Vagina (tissue), 2 donors: ENCODE measurements around the gene INHA. TPM values are rescaled to one million over a fixed set of nuclear protein-coding genes. Genes with fewer than 3 reads are reported as not detected.

Experiments
- DNase-seq, 2 donors: peaks; one replicate each; pipeline ENCODE4 v3.0.0-alpha.2; 2017; ENCODE audit errors: extremely low spot score in 2 of 2
- H3K27ac ChIP-seq: fragments of 200-600 bp; sonication (generic); one replicate; pipeline ENCODE4 v1.5.1; 2019
- H3K27me3 ChIP-seq: fragments of 200-600 bp; sonication (generic); one replicate; pipeline ENCODE4 v1.5.1; 2019
- H3K36me3 ChIP-seq, 2 donors: fragments of 200-600 bp; sonication (generic); one replicate each; pipeline ENCODE4 v1.5.1; 2017 to 2019
- H3K4me1 ChIP-seq: fragments of 200-600 bp; sonication (generic); one replicate; pipeline ENCODE4 v1.5.1; 2019
- H3K4me3 ChIP-seq, 2 donors: fragments of 200-600 bp; sonication (generic); 1 replicate in 1 of 2; 2 replicates in 1 of 2; pipeline ENCODE4 v1.5.1; 2016 to 2019
- H3K9me3 ChIP-seq: fragments of 200-600 bp; sonication (generic); one replicate; pipeline ENCODE4 v1.5.1; 2019
- CTCF ChIP-seq, 3 experiments: fragments of 450-650 bp in 2 of 3; fragments of 200-600 bp in 1 of 3; sonication (generic) in 1 of 3; IDR thresholded peaks; one replicate each; pipeline ENCODE4 v1.5.1; 2017 to 2019; ENCODE audit warnings: antibody characterized with exemption in 3 of 3, mild to moderate bottlenecking in 2 of 3, moderate library complexity in 2 of 3
- POLR2A ChIP-seq, 2 donors: fragments of 450-650 bp; IDR thresholded peaks; one replicate each; pipeline ENCODE4 v1.6.1; 2017; ENCODE audit warnings: antibody characterized with exemption in 2 of 2, mild to moderate bottlenecking in 2 of 2, moderate library complexity in 2 of 2
- POLR2AphosphoS5 ChIP-seq, 2 donors: sonication (generic); formaldehyde crosslinking; IDR thresholded peaks; one replicate each; pipeline ENCODE4 v1.9.0; 2017; ENCODE audit warnings: antibody characterized with exemption in 2 of 2, mild to moderate bottlenecking in 2 of 2, low read depth in 1 of 2; ENCODE audit not compliant: insufficient read depth in 1 of 2
- intact Hi-C: fragments of 100-400 bp; cut with DNase I; formaldehyde crosslinking; loops from one replicate; pipeline ENCODE4 v1.15.1; 2023
- total RNA-seq: library from RNA; depleted of rRNA; stranded (reverse); fragments of >200 nt; gene quantifications from one replicate; pipeline ENCODE4 v1.2.3, GENCODE V29; 2016

INHA gene
- total RNA-seq, 1 donor from 2014 or later = 0.74 TPM

DNA sequence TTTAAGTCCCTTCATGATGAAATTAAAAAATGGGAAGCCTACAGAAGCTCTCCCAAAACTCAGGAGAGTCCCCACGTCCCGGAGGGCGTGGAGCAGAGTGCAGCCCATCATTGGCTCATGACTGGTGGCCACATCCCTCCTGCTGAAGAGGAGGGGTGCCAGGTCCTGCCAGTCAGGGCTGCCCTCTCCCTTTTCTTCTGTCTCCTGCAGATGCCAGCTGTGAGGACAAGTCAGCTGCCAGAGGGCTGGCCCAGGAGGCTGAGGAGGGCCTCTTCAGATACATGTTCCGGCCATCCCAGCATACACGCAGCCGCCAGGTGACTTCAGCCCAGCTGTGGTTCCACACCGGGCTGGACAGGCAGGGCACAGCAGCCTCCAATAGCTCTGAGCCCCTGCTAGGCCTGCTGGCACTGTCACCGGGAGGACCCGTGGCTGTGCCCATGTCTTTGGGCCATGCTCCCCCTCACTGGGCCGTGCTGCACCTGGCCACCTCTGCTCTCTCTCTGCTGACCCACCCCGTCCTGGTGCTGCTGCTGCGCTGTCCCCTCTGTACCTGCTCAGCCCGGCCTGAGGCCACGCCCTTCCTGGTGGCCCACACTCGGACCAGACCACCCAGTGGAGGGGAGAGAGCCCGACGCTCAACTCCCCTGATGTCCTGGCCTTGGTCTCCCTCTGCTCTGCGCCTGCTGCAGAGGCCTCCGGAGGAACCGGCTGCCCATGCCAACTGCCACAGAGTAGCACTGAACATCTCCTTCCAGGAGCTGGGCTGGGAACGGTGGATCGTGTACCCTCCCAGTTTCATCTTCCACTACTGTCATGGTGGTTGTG is 2.6 kb downstream of the INHA start:
- Histone ChIP-seq H3K27ac (no peak overlapping the region), H3K36me3 (no peaks in the 10 kb centered on the region), H3K9me3 (no peaks in the 10 kb centered on the region), H3K27me3 (no peaks in the 10 kb centered on the region), H3K4me3 (no peak overlapping the region), H3K4me1 (peaks cover 14% of the 10 kb centered on the region)
- intact Hi-C loops = no loop called here
- no peak for DNase-seq
- TF ChIP-seq POLR2AphosphoS5 (IDR thresholded peaks at IDR 0.05; ENCODE audit: insufficient read depth in 1 of 2, low read depth in 1 of 2) (no peak), CTCF (IDR thresholded peaks at IDR 0.05) (no peak), POLR2A (IDR thresholded peaks at IDR 0.05) (no peak)

DNA sequence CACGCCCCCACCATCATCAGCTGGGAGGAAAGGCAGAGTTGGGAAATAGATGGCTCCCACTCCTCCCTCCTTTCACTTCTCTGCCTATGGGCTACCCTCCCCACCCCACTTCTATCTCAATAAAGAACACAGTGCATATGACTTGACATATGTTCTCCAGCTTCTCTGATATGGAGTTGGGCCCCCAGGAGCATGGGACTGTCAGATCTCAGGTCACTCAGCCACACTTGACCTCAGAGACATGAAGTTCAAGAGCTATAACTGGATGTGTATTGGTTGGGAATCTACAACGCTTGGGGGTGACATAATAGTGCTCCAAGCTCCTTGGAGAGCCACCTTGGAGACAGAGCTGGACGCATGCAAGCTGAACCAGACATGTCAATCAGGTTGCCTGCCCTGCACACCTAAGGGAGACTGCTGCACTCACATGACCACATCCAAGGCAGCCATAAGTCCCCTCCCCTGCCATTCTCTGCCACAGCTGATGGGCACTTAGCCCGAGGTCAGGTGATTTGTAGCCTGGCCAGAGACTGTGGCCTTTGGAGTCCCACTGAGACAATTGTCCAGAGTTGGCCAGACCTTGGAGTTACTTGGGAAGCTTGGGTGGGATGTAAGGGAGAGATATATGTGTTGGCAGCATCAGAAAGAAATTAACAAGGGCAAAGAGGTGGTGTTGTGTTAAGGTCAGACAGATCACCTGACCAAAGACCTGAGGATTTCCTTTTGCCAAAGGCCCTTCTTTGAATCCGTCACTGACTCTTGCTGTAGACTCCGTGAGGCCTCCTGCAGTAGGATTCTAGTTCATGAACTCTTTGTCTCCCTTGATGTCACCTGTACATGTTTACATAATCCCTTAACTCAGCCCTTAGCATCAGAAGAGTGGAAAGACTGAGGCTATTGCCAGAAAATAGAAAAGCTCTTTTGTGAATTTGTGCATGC is 3.7 kb downstream of the INHA start:
- Histone ChIP-seq H3K27me3 (no peaks in the 10 kb centered on the region), H3K9me3 (no peaks in the 10 kb centered on the region), H3K4me3 (no peak overlapping the region), H3K36me3 (no peaks in the 10 kb centered on the region), H3K4me1 (peaks cover 7% of the 10 kb centered on the region), H3K27ac (no peak overlapping the region)
- intact Hi-C loops = no loop called here
- DNase-seq = no peak
- TF ChIP-seq CTCF (IDR thresholded peaks at IDR 0.05) (no peak), POLR2A (IDR thresholded peaks at IDR 0.05) (no peak), POLR2AphosphoS5 (IDR thresholded peaks at IDR 0.05; ENCODE audit: insufficient read depth in 1 of 2, low read depth in 1 of 2) (no peak)

DNA sequence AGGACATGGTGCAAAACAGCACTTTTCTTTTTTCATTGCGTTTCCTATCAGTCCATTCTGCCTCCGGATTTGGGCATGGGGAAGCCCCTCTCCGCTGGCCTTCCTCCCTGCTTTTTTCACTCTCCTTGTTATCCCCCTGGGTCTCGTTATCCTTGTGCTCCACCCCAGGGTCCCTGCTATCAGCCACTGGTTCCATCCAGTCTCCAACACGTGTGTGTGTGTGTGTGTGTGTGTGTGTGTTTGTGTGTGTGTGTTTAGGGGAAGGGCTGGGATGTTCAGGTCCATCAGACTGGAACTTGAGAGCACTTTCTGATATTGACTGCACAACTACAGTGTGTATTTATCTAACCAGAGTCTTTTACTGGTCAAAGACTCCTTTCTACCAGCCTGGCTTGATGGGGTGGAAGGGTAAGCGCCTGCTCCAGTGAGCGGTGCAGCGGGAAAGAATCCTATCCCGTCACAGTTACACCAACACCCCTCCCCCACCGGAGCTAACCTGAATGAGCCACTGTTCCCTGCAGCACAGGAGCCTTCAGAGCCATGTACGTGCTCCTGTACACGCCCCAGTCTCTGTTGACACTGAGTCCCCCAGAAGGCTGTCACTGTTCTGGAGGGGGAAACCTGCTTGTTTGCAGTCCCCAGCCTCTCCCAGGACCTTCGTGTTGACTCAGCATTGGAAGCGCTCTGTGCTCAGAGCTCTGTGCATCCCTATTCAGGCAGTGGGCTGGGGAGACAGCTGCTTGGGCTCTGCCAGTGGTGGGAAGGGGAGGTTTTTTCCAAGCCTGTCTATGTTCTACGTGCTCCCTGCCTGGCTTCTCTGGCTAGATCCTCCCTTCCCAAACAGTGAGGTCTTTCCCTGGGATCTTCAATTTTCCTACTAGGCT is 4.6 kb downstream of the INHA start:
- DNase-seq = no peak
- H3K27ac ChIP-seq = no peak overlapping the region
- peaks cover 2% of the 10 kb centered on the region for H3K4me1 ChIP-seq
- H3K27me3 ChIP-seq = no peaks in the 10 kb centered on the region
- TF ChIP-seq POLR2AphosphoS5 (IDR thresholded peaks at IDR 0.05; ENCODE audit: insufficient read depth in 1 of 2, low read depth in 1 of 2) (no peak), POLR2A (IDR thresholded peaks at IDR 0.05) (no peak)
- H3K4me3 ChIP-seq = no peak overlapping the region
- H3K36me3 ChIP-seq = no peaks in the 10 kb centered on the region
- intact Hi-C loops = no loop called here
- H3K9me3 ChIP-seq = no peaks in the 10 kb centered on the region

DNA sequence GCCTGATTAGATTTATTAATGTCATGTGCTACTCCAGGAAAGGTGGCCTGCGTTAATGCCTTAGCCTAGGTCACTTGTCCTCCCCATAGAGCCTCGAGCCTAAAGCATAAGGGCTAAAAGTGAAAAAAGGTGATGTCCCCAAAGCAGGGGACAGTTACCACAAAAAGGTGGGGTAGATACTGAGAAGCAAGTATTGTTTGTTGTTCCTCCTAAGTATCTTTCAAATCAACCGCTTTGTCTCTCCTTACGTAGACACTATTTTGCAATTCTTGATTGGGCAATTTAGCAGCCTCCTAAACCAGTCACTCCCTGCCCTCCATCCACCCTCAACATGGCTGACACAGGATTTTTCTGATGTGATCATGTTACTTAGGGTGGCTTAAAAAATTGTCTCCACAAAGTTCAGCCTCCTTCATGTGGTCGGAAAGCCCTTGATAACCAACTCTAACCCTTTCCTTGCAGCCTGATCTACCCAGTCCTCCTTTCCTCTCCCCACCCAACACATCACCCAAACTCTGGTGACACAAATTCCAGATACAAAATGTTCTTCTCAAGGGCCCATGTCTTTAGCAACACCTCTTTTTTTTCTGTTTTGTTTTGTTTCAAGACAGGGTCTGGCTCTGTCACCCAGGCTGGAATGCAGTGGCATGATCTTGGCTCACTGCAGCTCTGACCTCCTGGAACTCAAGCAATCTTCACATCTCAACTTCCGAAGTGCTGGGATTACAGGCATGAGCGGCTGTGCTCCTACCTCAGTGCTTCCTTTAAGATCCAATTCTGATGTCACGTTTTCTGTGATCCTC is 6.9 kb downstream of the INHA start:
- intact Hi-C loops = no loop called here
- DNase-seq = no peak
- H3K9me3 ChIP-seq = no peaks in the 10 kb centered on the region
- H3K27ac ChIP-seq = no peak overlapping the region
- no peaks in the 10 kb centered on the region for H3K4me1 ChIP-seq
- no peak overlapping the region for H3K4me3 ChIP-seq
- TF ChIP-seq POLR2AphosphoS5 (IDR thresholded peaks at IDR 0.05; ENCODE audit: insufficient read depth in 1 of 2, low read depth in 1 of 2) (no peak), POLR2A (IDR thresholded peaks at IDR 0.05) (no peak), CTCF (IDR thresholded peaks at IDR 0.05) (no peak)
- no peaks in the 10 kb centered on the region for H3K36me3 ChIP-seq
- no peaks in the 10 kb centered on the region for H3K27me3 ChIP-seq
